Measurements from ENCODE around the gene SEMA3F. TPM values are rescaled to one million over a fixed set of nuclear protein-coding genes. Genes with fewer than 3 reads are reported as not detected.

SEMA3F gene
- total RNA-seq, 2 donors from 2014 or later: 6.3 to 18.7 TPM

DNA sequence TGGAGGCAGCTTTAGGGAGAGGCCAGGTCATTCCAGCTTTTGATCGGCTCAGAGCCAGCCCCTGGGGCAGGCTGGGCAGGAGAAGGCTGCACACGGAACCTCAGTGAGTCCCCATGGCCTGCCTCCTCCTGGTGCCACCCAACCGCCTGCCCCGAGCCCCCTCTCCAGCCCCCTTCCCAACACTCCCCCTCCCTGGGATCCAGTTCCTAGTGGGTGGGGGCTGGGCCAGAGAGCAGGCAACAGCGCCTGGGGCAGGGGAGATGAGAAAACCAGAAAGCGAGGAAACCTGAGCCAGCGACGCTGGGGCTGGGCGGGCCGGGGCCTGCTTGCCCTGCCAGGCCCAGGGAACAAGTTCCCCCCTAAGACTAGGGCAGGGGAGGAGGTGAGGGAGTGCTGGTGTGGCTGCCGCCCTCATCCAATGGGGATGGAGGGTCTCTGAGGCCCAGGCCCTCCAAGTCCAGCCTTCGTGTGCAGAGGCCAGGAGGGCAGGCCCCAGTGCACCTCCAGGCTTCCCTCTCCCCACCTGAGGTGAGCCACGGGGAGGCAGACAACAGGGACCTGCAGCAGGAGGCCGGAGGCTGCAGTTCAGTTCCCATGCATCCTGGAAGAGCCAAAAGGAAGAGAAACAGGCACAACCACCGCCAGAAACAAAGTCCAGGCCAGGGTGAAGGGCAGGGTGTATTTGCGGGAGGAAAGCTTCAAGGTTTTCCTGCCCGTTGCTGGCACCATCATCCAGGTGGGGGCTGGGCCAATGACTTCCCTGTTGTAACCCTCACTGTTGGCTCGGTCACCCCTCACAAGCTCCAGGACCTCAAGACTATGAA is 4.0 kb upstream of the SEMA3F start:
- TF ChIP-seq, protein P1, sequence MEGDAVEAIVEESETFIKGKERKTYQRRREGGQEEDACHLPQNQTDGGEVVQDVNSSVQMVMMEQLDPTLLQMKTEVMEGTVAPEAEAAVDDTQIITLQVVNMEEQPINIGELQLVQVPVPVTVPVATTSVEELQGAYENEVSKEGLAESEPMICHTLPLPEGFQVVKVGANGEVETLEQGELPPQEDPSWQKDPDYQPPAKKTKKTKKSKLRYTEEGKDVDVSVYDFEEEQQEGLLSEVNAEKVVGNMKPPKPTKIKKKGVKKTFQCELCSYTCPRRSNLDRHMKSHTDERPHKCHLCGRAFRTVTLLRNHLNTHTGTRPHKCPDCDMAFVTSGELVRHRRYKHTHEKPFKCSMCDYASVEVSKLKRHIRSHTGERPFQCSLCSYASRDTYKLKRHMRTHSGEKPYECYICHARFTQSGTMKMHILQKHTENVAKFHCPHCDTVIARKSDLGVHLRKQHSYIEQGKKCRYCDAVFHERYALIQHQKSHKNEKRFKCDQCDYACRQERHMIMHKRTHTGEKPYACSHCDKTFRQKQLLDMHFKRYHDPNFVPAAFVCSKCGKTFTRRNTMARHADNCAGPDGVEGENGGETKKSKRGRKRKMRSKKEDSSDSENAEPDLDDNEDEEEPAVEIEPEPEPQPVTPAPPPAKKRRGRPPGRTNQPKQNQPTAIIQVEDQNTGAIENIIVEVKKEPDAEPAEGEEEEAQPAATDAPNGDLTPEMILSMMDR (IDR thresholded peaks at IDR 0.05): no peak
- Histone ChIP-seq H3K9me3 (no peaks in the 10 kb centered on the region), H3K36me3 (no peaks in the 10 kb centered on the region), H3K27me3 (no peaks in the 10 kb centered on the region), H3K27ac (no peak overlapping the region), H3K4me1 (peaks cover 0 to 13% of the 10 kb centered on the region in 2 donors), H3K4me3 (no peak overlapping the region)
- DNase-seq (ENCODE audit: low spot score): no peak

DNA sequence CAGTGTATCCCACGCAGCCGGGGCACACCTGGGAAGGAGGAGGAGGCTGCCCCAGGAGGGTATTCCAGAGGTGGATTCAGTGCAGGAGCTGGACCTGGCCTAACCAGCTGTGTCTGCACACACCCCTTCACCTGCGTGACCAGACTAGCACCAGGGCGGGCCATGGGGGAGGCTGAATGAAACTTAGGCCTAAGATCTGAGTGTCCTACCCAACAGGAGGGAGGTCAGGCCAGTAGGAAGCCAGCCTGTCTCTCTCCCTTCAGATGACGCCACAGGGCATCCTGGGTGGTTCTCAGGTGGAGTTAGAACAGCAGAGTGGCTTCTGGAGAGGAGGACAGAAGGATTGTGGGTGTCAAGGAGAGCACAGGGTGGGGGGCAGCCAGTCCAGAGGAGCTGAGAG is 3.4 kb upstream of the SEMA3F start:
- TF ChIP-seq, protein P1 (IDR thresholded peaks at IDR 0.05): no peak
- Histone ChIP-seq H3K36me3 (no peaks in the 10 kb centered on the region), H3K27me3 (no peaks in the 10 kb centered on the region), H3K27ac (no peak overlapping the region), H3K4me1 (peaks cover 0 to 19% of the 10 kb centered on the region in 2 donors), H3K9me3 (no peaks in the 10 kb centered on the region), H3K4me3 (no peak overlapping the region)
- DNase-seq (ENCODE audit: low spot score): no peak

DNA sequence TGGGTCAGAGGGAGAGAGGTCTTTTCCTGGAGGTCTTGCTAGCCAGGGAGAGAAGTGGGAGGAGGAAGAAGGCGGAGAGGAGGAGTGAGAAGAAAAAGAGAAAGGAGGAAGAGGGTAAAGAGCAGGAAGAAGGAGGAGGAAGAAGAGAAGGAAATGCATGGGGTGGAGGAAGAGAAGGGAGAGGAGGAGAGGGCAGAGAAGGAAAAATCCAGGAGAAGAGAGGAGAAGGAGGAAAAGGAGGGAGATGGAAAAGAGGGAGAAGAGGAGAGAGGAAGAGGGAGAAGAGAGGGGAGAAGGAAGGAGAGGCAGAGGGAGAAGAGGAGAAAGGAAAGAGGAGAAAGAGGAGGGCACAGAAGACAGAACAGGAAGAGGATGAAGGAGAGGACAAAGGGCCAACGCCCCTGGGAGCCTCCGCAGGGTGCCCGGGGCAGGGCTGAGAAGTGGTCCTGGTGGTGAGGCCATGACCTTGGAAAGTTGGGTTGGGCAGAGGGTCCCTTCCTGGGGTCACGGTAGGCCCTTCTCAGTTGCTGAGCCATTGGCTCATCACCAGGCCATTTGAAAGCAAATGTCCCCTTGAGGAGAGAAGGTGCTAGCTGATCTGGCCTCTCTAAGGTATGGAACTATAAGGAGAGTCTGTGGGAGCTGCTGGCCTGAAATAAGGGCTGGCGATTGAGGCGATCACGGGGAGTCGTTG is 1.2 kb upstream of the SEMA3F start:
- Histone ChIP-seq H3K4me1 (peaks cover 0 to 31% of the 10 kb centered on the region in 2 donors), H3K36me3 (no peaks in the 10 kb centered on the region), H3K9me3 (no peaks in the 10 kb centered on the region), H3K27ac (no peak overlapping the region), H3K27me3 (no peaks in the 10 kb centered on the region), H3K4me3 (peak overlapping the region in 1 of 2 donors; percentile 57)
- TF ChIP-seq, protein P1 (IDR thresholded peaks at IDR 0.05): no peak
- no peak for DNase-seq (ENCODE audit: low spot score)

DNA sequence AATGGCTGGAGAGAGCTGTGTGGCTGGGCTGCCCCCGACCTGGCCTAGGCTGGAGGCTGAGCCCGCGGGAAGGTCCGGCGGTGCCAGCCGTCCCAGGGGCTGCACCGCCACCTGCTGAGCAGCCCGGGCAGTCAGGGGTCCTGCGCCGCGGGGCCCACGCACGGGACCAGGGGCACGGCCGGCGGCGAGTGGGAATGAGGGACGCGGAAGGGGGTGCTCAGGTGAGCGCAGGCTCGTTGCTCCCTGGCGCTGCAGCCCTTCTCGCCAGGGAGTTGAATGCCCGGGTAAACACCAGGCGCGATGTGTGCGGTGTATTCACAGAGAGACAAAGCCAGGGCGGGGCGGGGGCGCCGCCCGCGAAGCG is 666 bp upstream of the SEMA3F start:
- Histone ChIP-seq H3K4me3 (peak overlapping the region; percentile 50 to 57), H3K36me3 (no peaks in the 10 kb centered on the region), H3K9me3 (no peaks in the 10 kb centered on the region), H3K27ac (no peak overlapping the region), H3K27me3 (no peaks in the 10 kb centered on the region), H3K4me1 (peaks cover 0 to 36% of the 10 kb centered on the region in 2 donors)
- TF ChIP-seq, protein P1 (IDR thresholded peaks at IDR 0.05): peak in 1 of 2 donors; percentile 53
- DNase-seq (ENCODE audit: low spot score): no peak

DNA sequence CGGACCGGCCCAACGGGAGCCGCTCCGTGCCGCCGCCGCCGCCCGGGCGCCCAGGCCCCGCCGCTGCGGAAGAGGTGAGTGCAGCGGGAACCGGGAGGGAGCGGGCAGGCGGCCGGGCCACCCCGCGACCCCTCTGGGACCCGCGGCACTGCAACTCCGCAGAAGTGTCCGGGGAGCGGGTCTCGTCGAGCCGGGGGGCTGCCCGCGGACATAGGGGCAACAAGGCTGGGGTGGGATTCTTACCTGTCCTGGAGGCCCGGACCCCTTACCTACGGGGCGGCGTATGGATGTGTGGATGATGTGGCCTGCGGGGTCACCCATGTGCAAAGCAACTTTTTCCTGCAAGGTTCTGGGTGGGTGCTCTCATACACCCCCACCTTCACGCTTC is 361 bp downstream of the SEMA3F start:
- TF ChIP-seq, protein P1 (IDR thresholded peaks at IDR 0.05): no peak
- peak overlapping the region; percentile 50 to 57 for H3K4me3 ChIP-seq
- no peaks in the 10 kb centered on the region for H3K9me3 ChIP-seq
- peak overlapping the region; percentile 23 to 67 for H3K27ac ChIP-seq
- no peaks in the 10 kb centered on the region for H3K36me3 ChIP-seq
- peaks cover 0 to 45% of the 10 kb centered on the region in 2 donors for H3K4me1 ChIP-seq
- H3K27me3 ChIP-seq: no peaks in the 10 kb centered on the region
- no peak for DNase-seq (ENCODE audit: low spot score)

Measured in right atrium auricular region (tissue), 2 donors.